A673 (cell line): ENCODE data around the gene SALL1.

Experiments used
- CTCF ChIP-seq: fragments of 300-800, 200-600 bp; sonication (generic); conservative IDR thresholded peaks from 2 replicates; pipeline ENCODE4 v1.5.1; 2017; ENCODE audit warnings: low read depth, mild to moderate bottlenecking, antibody characterized with exemption, low read length, moderate library complexity, mixed read lengths
- EZH2 ChIP-seq: fragments of 200-600 bp; sonication (generic); IDR thresholded peaks from 2 replicates; pipeline ENCODE4 v1.6.1; 2017; ENCODE audit warnings: borderline replicate concordance, low read depth, mild to moderate bottlenecking, mixed read lengths, antibody characterized with exemption, low read length; ENCODE audit not compliant: poor library complexity, severe bottlenecking

GRCh38 chr16:51181503-51181811, 30.4 kb upstream of the SALL1 start:
- TF ChIP-seq CTCF (no peak), EZH2 (no peak)
